ENCODE data around the gene PARP9. TPM values are rescaled to one million over a fixed set of nuclear protein-coding genes. Genes with fewer than 3 reads are reported as not detected.

PARP9 gene
- total and polyA plus RNA-seq, 2 of the 8 experiments (the other 6 are each of a cell fraction or from before 2014, with no cell fraction given), result 3.7 to 4.5 TPM

DNA sequence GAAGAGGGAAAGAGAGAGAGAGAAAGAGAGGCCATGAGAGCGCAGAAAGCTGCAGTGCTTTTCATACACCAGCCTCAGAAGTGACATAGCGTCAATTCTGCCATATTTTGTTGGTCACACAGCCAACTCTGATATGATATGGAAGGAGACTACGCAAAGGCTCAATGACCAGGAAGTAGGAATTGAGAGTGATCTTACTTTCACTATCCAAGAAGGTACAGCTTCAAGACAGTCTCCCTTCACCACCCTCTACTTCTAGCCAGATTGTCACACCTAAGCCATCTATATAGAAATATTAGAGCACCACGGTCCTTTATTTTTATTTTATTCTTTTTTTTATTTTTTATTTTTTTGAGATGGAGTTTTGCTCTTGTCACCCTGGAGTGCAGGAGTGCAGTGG is 34.5 kb upstream of the PARP9 start:
- Histone ChIP-seq H3K79me1 (ENCODE audit: low read depth, low read length) (no peaks in the 10 kb centered on the region), H4K20me1 (replicated peaks in 1 of 2; ENCODE audit: control insufficient read depth in 1 of 2, insufficient read depth in 2 of 2, low read length in 2 of 2) (no peaks in the 10 kb centered on the region), H2BK15ac (ENCODE audit: low read length) (no peak overlapping the region), H3K23ac (ENCODE audit: insufficient read length) (no peak overlapping the region), H4K91ac (replicated peaks; ENCODE audit: insufficient read length, low read length) (no peak overlapping the region), H2AK5ac (ENCODE audit: low read depth, low read length) (no peak overlapping the region), H2BK12ac (ENCODE audit: low read depth, low read length) (no peak overlapping the region), H3K79me2 (ENCODE audit: control insufficient read depth in 1 of 2, insufficient read depth in 2 of 2, low read length in 2 of 2) (no peaks in the 10 kb centered on the region), H3K4me2 (ENCODE audit: insufficient read depth in 1 of 2, low read depth in 2 of 2, low read length in 2 of 2) (no peak overlapping the region), H3K18ac (ENCODE audit: extremely low read depth, low read length) (no peak overlapping the region), H3K4ac (replicated peaks; ENCODE audit: insufficient read length, low read depth, low read length) (no peak overlapping the region), H3K56ac (replicated peaks; ENCODE audit: insufficient read length, low read depth, low read length) (no peak overlapping the region), H3K14ac (ENCODE audit: insufficient read length) (no peak overlapping the region), H2BK20ac (ENCODE audit: low read length) (no peak overlapping the region), H4K5ac (ENCODE audit: insufficient read length, low read depth, low read length) (no peak overlapping the region), H3K4me3 (ENCODE audit: extremely low read depth in 1 of 4, insufficient read depth in 2 of 4, low read depth in 3 of 4, low read length in 4 of 4) (no peak overlapping the region), H3K9me3 (ENCODE audit: insufficient read depth in 2 of 2, low read depth in 1 of 2, low read length in 1 of 2) (no peaks in the 10 kb centered on the region), H2BK5ac (ENCODE audit: low read depth, low read length) (no peak overlapping the region), H2BK120ac (replicated peaks; ENCODE audit: low read depth, low read length) (no peak overlapping the region), H3K23me2 (ENCODE audit: low read depth, low read length) (no peaks in the 10 kb centered on the region), H3K27me3 (replicated peaks in 1 of 4; ENCODE audit: control insufficient read depth in 3 of 4, extremely low read depth in 1 of 4, insufficient read depth in 3 of 4, low read length in 3 of 4) (no peaks in the 10 kb centered on the region), H3K27ac (ENCODE audit: low read depth, low read length) (no peak overlapping the region), H4K8ac (ENCODE audit: extremely low read depth, insufficient read depth, low read length) (no peak overlapping the region), H2AFZ (ENCODE audit: low read length) (no peak overlapping the region), H3K9ac (replicated peaks in 1 of 4; ENCODE audit: extremely low read depth in 1 of 4, low read depth in 3 of 4, low read length in 3 of 4) (no peak overlapping the region), H3K36me3 (ENCODE audit: control insufficient read depth in 2 of 4, insufficient read depth in 4 of 4, low read length in 3 of 4) (no peaks in the 10 kb centered on the region), H3K4me1 (replicated peaks in 1 of 4; ENCODE audit: control insufficient read depth in 3 of 4, insufficient read depth in 4 of 4, low read length in 3 of 4) (peaks cover 0 to 3% (median 0%) of the 10 kb centered on the region in 4 experiments; a peak in 1 of 7 replicates)
- CTCF ChIA-PET (ENCODE audit: partially characterized antibody), result interaction anchor here (0.6 to 1.0 kb wide), 4 partner anchors 13 to 62 kb away, joined by 3 to 6 read pairs (median 3); no protein-coding TSS in a partner anchor
- no peak for FAIRE-seq
- POLR2A ChIA-PET (ENCODE audit: partially characterized antibody), result no interaction called here
- no peak for DNase-seq (ENCODE audit: low read depth in 1 of 2, low spot score in 2 of 2)
- TF ChIP-seq PHF8 (conservative IDR thresholded peaks at IDR 0.05; ENCODE audit: low read depth, low read length), result no peak
- TF ChIP-seq SIX5 (IDR thresholded peaks at IDR 0.05; ENCODE audit: low read depth, low read length), result no peak
- no peak for TF ChIP-seq E2F6 (IDR thresholded peaks at IDR 0.05)
- no peak for TF ChIP-seq TCF12 (IDR thresholded peaks at IDR 0.05; ENCODE audit: low read depth, low read length)
- no peak for TF ChIP-seq GTF2F1 (IDR thresholded peaks at IDR 0.05; ENCODE audit: borderline replicate concordance, low read depth, low read length)
- no peak for TF ChIP-seq CHD1 (IDR thresholded peaks at IDR 0.05; ENCODE audit: low read depth, low read length)
- TF ChIP-seq NANOG (IDR thresholded peaks at IDR 0.05; ENCODE audit: insufficient read depth, low read depth, low read length, poor library complexity, severe bottlenecking), result no peak
- TF ChIP-seq FOSL1 (IDR thresholded peaks at IDR 0.05; ENCODE audit: insufficient read depth, low read depth, low read length), result no peak
- no peak for TF ChIP-seq JUND (IDR thresholded peaks at IDR 0.05; ENCODE audit: low read length)
- TF ChIP-seq BACH1 (IDR thresholded peaks at IDR 0.05; ENCODE audit: low read length), result no peak
- no peak for TF ChIP-seq KDM4A (IDR thresholded peaks at IDR 0.05; ENCODE audit: low read depth, low read length, severe bottlenecking)
- no peak for TF ChIP-seq CBX5 (IDR thresholded peaks at IDR 0.05; ENCODE audit: low read depth, low read length)
- TF ChIP-seq SUZ12 (IDR thresholded peaks at IDR 0.05; ENCODE audit: low read length), result no peak
- no peak for TF ChIP-seq ZNF274 (IDR thresholded peaks at IDR 0.05; ENCODE audit: borderline replicate concordance, extremely low read depth, low read length)
- TF ChIP-seq SRF (IDR thresholded peaks at IDR 0.05; ENCODE audit: low read depth, low read length), result no peak
- WGBS, 2 experiments (ENCODE audit: extremely low coverage in 1 of 2, insufficient coverage in 1 of 2, insufficient read length in 1 of 2, insufficient replicate concordance in 2 of 2, low coverage in 1 of 2, low lambda C conversion rate in 2 of 2, missing lambda C conversion rate in 1 of 2), result 74% methylated on average over 4 of the region's 4 CpGs; no CpG with 5 or more reads in 1 of the 2 experiments
